ENCODE data around the gene C3orf38. TPM values are rescaled to one million over a fixed set of nuclear protein-coding genes. Genes with fewer than 3 reads are reported as not detected.
"Not testable (repeated sequence)": the region's sequence is repeated elsewhere in the genome, so short reads cannot be mapped to it uniquely, and the experiment has no call there.

Gene C3orf38
- polyA plus RNA-seq, 3 donors = 9.1 to 25.4 (median 24.9) TPM

- peak; percentile 4 to 32 (median 18) for DNase-seq
- no peak overlapping the region for H2AFZ ChIP-seq (ENCODE audit: insufficient read depth, low read depth, low read length, poor library complexity, severe bottlenecking)
- no peaks in the 10 kb centered on the region for H3K4me1 ChIP-seq (ENCODE audit: control insufficient read depth in 1 of 2, insufficient read depth in 2 of 2, low read length in 2 of 2)
- Mint-ChIP-seq H3K36me3 (no peaks in the 10 kb centered on the region), H3K27me3 (ENCODE audit: low read depth in 3 of 3) (peaks cover 0 to 3% (median 0%) of the 10 kb centered on the region in 3 donors), H3K4me1 (peaks cover 4% of the 10 kb centered on the region), H3K9me3 (peaks cover 0 to 2% (median 0%) of the 10 kb centered on the region in 7 donors), H3K4me3 (no peak overlapping the region), H3K27ac (no peak overlapping the region)
- H3K36me3 ChIP-seq (replicated peaks in 1 of 2; ENCODE audit: control insufficient read depth in 1 of 2, insufficient read depth in 2 of 2, low read length in 2 of 2) = no peaks in the 10 kb centered on the region
- H3K4me2 ChIP-seq (replicated peaks; ENCODE audit: extremely low read depth, low read length, poor library complexity, severe bottlenecking) = no peak overlapping the region
- WGBS (ENCODE audit: insufficient coverage) = 86% methylated on average over 2 of the region's 4 CpGs
- H3K4me3 ChIP-seq (replicated peaks in 1 of 3; ENCODE audit: low read depth in 2 of 3, low read length in 3 of 3) = no peak overlapping the region
- no peaks in the 10 kb centered on the region for H4K20me1 ChIP-seq (ENCODE audit: insufficient read depth, low read length)
- no peaks in the 10 kb centered on the region for H3K27me3 ChIP-seq (ENCODE audit: control insufficient read depth in 2 of 2, insufficient read depth in 2 of 2, low read length in 2 of 2)
- intact Hi-C loops (cut with micrococcal nuclease) = no loop called here
- no peak overlapping the region for H3K27ac ChIP-seq (ENCODE audit: low read depth in 1 of 2, low read length in 2 of 2)
- H3K9ac ChIP-seq (ENCODE audit: insufficient read depth, low read length, poor library complexity, severe bottlenecking) = no peak overlapping the region
- TF ChIP-seq CTCF (IDR thresholded peaks at IDR 0.05) = peak; percentile 31
- H3K79me2 ChIP-seq (ENCODE audit: insufficient read depth, low read length) = no peaks in the 10 kb centered on the region
- H3K9me3 ChIP-seq (replicated peaks in 1 of 2; ENCODE audit: control insufficient read depth in 1 of 2, insufficient read depth in 1 of 2, low read length in 2 of 2) = no peaks in the 10 kb centered on the region
Measured at GRCh38 chr3:88180398-88180999, 30.7 kb downstream of the C3orf38 start.

- H3K27ac Mint-ChIP-seq; H3K4me2 ChIP-seq (replicated peaks; ENCODE audit: extremely low read depth, low read length, poor library complexity, severe bottlenecking); H3K36me3 ChIP-seq (replicated peaks in 1 of 2; ENCODE audit: control insufficient read depth in 1 of 2, insufficient read depth in 2 of 2, low read length in 2 of 2); H3K27me3 Mint-ChIP-seq (ENCODE audit: low read depth in 3 of 3); H3K4me1 ChIP-seq (ENCODE audit: control insufficient read depth in 1 of 2, insufficient read depth in 2 of 2, low read length in 2 of 2); DNase-seq; intact Hi-C loops (cut with micrococcal nuclease); H3K27me3 ChIP-seq (ENCODE audit: control insufficient read depth in 2 of 2, insufficient read depth in 2 of 2, low read length in 2 of 2); H3K27ac ChIP-seq (ENCODE audit: low read depth in 1 of 2, low read length in 2 of 2); H3K9ac ChIP-seq (ENCODE audit: insufficient read depth, low read length, poor library complexity, severe bottlenecking); H4K20me1 ChIP-seq (ENCODE audit: insufficient read depth, low read length); H3K4me1 Mint-ChIP-seq; H2AFZ ChIP-seq (ENCODE audit: insufficient read depth, low read depth, low read length, poor library complexity, severe bottlenecking); H3K4me3 Mint-ChIP-seq; H3K9me3 Mint-ChIP-seq; H3K4me3 ChIP-seq (replicated peaks in 1 of 3; ENCODE audit: low read depth in 2 of 3, low read length in 3 of 3); H3K79me2 ChIP-seq (ENCODE audit: insufficient read depth, low read length); H3K36me3 Mint-ChIP-seq; H3K9me3 ChIP-seq (replicated peaks in 1 of 2; ENCODE audit: control insufficient read depth in 1 of 2, insufficient read depth in 1 of 2, low read length in 2 of 2): not testable (repeated sequence)
- 90% methylated on average over 8 of the region's 9 CpGs for WGBS (ENCODE audit: insufficient coverage)
Measured at GRCh38 chr3:88182165-88182918, 32.6 kb downstream of the C3orf38 start.

All from CD14-positive monocyte (primary cell).